NK-92 (cell line): ENCODE results near the gene HRG.

Experiments used
- DNase-seq: peaks from one replicate; lab custom pipeline; 2025; ENCODE audit not compliant: unreplicated experiment; lab: John Stamatoyannopoulos, UW

HRG gene

GRCh38 chr3:186722457-186722856 lies 56.6 kb downstream of the HRG start:
- no peak for DNase-seq

- no peak for DNase-seq
These were observed 59.1 kb downstream of the HRG start for GRCh38 chr3:186724911-186725310.
